Choroid plexus epithelial cell (primary cell): ENCODE measurements around the gene RTL10.

Source experiments
- DNase-seq: peaks from one replicate; pipeline ENCODE4 v3.0.0-alpha.2; 2010; ENCODE audit warnings: low read depth
- H3K4me3 ChIP-seq: 2 replicates; pipeline ENCODE4 v1.5.1; 2011; ENCODE audit warnings: low read depth, mild to moderate bottlenecking, control low read depth, low read length, moderate library complexity
- CTCF ChIP-seq: conservative IDR thresholded peaks from 2 replicates; pipeline ENCODE4 v1.5.1; 2011; ENCODE audit warnings: low read depth, mild to moderate bottlenecking, control low read depth, inconsistent platforms, low read length, moderate library complexity

The RTL10 gene

GRCh38 chr22:19809741-19810140, 44.9 kb downstream of the RTL10 start:
- no peak for DNase-seq
- no peak overlapping the region for H3K4me3 ChIP-seq
- no peak for TF ChIP-seq CTCF

- H3K4me3 ChIP-seq, result no peak overlapping the region
- no peak for TF ChIP-seq CTCF
- no peak for DNase-seq
Measured at GRCh38 chr22:19808873-19809478, 45.7 kb downstream of the RTL10 start.

- no peak for TF ChIP-seq CTCF
- H3K4me3 ChIP-seq, result no peak overlapping the region
- no peak for DNase-seq
Measured at GRCh38 chr22:19807914-19808872, 46.5 kb downstream of the RTL10 start.

GRCh38 chr22:19807161-19807913, 47.3 kb downstream of the RTL10 start:
- no peak for TF ChIP-seq CTCF
- no peak for DNase-seq
- no peak overlapping the region for H3K4me3 ChIP-seq

GRCh38 chr22:19806213-19807160, 48.2 kb downstream of the RTL10 start:
- no peak for TF ChIP-seq CTCF
- H3K4me3 ChIP-seq, result no peak overlapping the region
- no peak for DNase-seq

GRCh38 chr22:19805821-19806212, 48.9 kb downstream of the RTL10 start:
- no peak for TF ChIP-seq CTCF
- H3K4me3 ChIP-seq, result no peak overlapping the region
- no peak for DNase-seq
